Measurements from ENCODE around the gene CFAP206. TPM values are rescaled to one million over a fixed set of nuclear protein-coding genes. Genes with fewer than 3 reads are reported as not detected.

Gene CFAP206
- total RNA-seq, 2 experiments from 2014 or later = 0.11 TPM; not detected in 1

DNA sequence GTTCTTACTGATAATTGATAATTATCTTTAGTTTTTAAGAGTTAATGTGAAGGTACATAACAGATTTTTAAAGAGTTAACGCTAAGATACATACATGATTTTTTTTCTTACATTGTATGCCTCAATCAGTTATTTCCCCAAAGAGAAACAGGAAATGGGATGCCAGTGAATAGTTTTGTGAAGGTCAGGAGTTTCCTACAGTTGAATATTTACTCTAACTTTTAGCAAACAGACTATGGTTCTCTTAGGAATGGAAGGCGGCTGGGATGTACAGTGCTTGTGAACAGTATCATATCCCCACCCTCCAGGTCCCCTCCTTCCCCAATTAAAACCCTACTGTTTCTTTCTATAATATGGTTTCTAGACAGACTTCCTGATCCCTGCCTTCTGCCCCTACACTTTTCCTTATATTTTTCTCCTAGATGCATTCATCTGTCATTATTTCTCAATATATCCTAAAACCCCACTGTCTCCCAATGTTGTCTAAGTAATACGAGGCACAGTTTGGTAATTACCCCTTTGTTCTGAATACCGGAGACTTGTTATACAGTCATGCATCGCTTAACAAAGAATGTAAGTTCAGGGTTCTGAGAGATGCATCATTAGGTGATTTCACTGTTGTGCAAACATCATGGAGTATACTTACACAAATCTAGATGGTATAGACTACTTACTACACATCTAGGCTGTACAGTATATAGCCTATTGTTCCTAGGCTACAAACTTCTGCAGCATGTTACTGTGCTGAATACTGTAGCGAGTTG, 94.2 kb downstream of the CFAP206 start:
- Mint-ChIP-seq H3K4me3 (no peak overlapping the region), H3K36me3 (ENCODE audit: low read depth) (peaks cover 63% of the 10 kb centered on the region), H3K27me3 (no peaks in the 10 kb centered on the region), H3K9me3 (no peaks in the 10 kb centered on the region), H3K4me1 (ENCODE audit: low read depth) (no peaks in the 10 kb centered on the region), H3K27ac (no peak overlapping the region)
- TF ChIP-seq CTCF (IDR thresholded peaks at IDR 0.05) = no peak
- ChIA-PET POLR2A (no interaction called here), CTCF (no interaction called here)
- DNase-seq (no peak), ATAC-seq (ENCODE audit: poor library complexity) (no peak)
- intact Hi-C loops (cut with DNase I, micrococcal nuclease) = no loop called here
- peaks cover 27% of the 10 kb centered on the region for H3K36me3 ChIP-seq (ENCODE audit: insufficient read depth, low read length)
- H3K9me3 ChIP-seq (ENCODE audit: control insufficient read depth in 1 of 2, insufficient read depth in 1 of 2, low read length in 2 of 2) = no peaks in the 10 kb centered on the region
- no peak overlapping the region for H3K27ac ChIP-seq (ENCODE audit: low read depth in 1 of 2, low read length in 2 of 2)
- H3K4me3 ChIP-seq (ENCODE audit: low read length) = no peak overlapping the region
- no peaks in the 10 kb centered on the region for H3K27me3 ChIP-seq (ENCODE audit: control insufficient read depth in 1 of 2, insufficient read depth in 2 of 2, low read length in 2 of 2)
- H3K4me1 ChIP-seq (ENCODE audit: insufficient read depth, low read length) = no peaks in the 10 kb centered on the region

DNA sequence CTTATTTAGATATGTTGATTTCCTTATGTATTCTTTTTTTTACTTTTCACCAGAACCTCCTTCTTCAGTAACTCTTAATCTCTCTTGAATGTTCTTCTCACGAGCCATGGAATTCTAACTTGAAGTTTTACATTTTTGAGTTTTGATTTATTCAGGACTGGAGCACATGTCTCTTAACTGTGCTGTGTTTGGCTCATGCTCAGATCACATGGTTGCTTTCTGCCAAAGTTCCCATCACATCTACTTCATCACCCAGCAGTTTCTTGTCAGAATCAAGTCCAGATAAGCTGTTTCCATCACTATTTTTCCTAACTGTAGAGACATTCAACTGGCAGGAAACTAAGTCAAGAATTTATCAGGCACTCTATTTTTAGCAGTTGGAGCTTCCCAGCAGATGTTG, 96.7 kb downstream of the CFAP206 start:
- no peak overlapping the region for H3K27ac ChIP-seq (ENCODE audit: low read depth in 1 of 2, low read length in 2 of 2)
- H3K4me1 Mint-ChIP-seq (ENCODE audit: low read depth) = peaks cover 5% of the 10 kb centered on the region
- no peaks in the 10 kb centered on the region for H3K4me1 ChIP-seq (ENCODE audit: insufficient read depth, low read length)
- peaks cover 37% of the 10 kb centered on the region for H3K36me3 ChIP-seq (ENCODE audit: insufficient read depth, low read length)
- H3K9me3 Mint-ChIP-seq = no peaks in the 10 kb centered on the region
- H3K36me3 Mint-ChIP-seq (ENCODE audit: low read depth) = peaks cover 81% of the 10 kb centered on the region
- ChIA-PET CTCF (interaction anchor here (1.7 kb wide), 1 partner anchor 10 kb away, joined by 5 read pairs; no protein-coding TSS in a partner anchor), POLR2A (interaction anchor here (0.6 kb wide), 1 partner anchor 181 kb away, joined by 3 read pairs; no protein-coding TSS in a partner anchor)
- no peaks in the 10 kb centered on the region for H3K27me3 Mint-ChIP-seq
- H3K27ac Mint-ChIP-seq = peak overlapping the region; percentile 45
- DNase-seq = no peak
- no peak overlapping the region for H3K4me3 ChIP-seq (ENCODE audit: low read length)
- ATAC-seq (ENCODE audit: poor library complexity) = no peak
- H3K27me3 ChIP-seq (ENCODE audit: control insufficient read depth in 1 of 2, insufficient read depth in 2 of 2, low read length in 2 of 2) = no peaks in the 10 kb centered on the region
- no peak overlapping the region for H3K4me3 Mint-ChIP-seq
- TF ChIP-seq CTCF (IDR thresholded peaks at IDR 0.05) = no peak
- H3K9me3 ChIP-seq (ENCODE audit: control insufficient read depth in 1 of 2, insufficient read depth in 1 of 2, low read length in 2 of 2) = no peaks in the 10 kb centered on the region
- intact Hi-C loops (cut with DNase I, micrococcal nuclease) = no loop called here

Other genes starting within 250 kb of the CFAP206 start
- gene SMIM8, start 85.4 kb upstream of the CFAP206 start, total RNA-seq = 1 to 10 TPM; 5.4 TPM
- not detected for gene GJB7, start 78.7 kb upstream of the CFAP206 start, total RNA-seq
- 1 to 10 TPM in 1 of 2 experiments, under 1 TPM in 1; 0.93 to 1.4 TPM for gene C6orf163, start 63.2 kb upstream of the CFAP206 start, total RNA-seq
- gene SLC35A1, start 65.0 kb downstream of the CFAP206 start, total RNA-seq = 1 to 10 TPM; 3.8 to 4.9 TPM
- 10 to 100 TPM; 21.9 to 22.4 TPM for gene RARS2, start 182.0 kb downstream of the CFAP206 start, total RNA-seq
- gene ORC3, start 182.2 kb downstream of the CFAP206 start, total RNA-seq = 10 to 100 TPM; 12.1 to 12.9 TPM

Measured in CD4-positive, alpha-beta T cell (primary cell).